K562 (cell line): ENCODE data around the gene LMAN1L. TPM values are rescaled to one million over a fixed set of nuclear protein-coding genes. Genes with fewer than 3 reads are reported as not detected.

ENCODE experiments used
- ATAC-seq: fragments of 200-7000 bp; cut with Tn5 transposase; 3 replicates; pipeline ENCODE4 v1.9.1; 2020; ENCODE audit warnings: moderate library complexity
- BruUV-seq: library from RNA; stranded (reverse); fragments of 400-500 nt; replicated peaks from 2 replicates; lab custom pipeline; 2021; lab: Mats Ljungman, UMichigan
- CTCF ChIA-PET: fragments of 300-600 bp; formaldehyde crosslinking; extraction: SDS; loops from one replicate; lab custom pipeline; 2021; ENCODE audit warnings: low intra/inter-chr PET ratio; lab: Yijun Ruan, JAX
- POLR2A ChIA-PET: fragments of 300-600, 350-650 bp; sonication (Branson Sonifier 250); formaldehyde crosslinking; extraction: SDS; loops from one replicate; lab custom pipeline; 2021; ENCODE audit warnings: antibody characterized with exemption, inconsistent platforms; lab: Yijun Ruan, JAX
- DNase-seq, 4 experiments: peaks; one replicate each; pipeline versions ENCODE4 v3.0.0 to v3.0.0-alpha.2; 2011 to 2018; ENCODE audit warnings: low spot score in 3 of 4, mixed read lengths in 3 of 4; ENCODE audit errors: extremely low read depth in 1 of 4
- FAIRE-seq: peaks from 2 replicates; lab custom pipeline; 2011; peaks lifted over from hg19 to GRCh38; lab: Jason Lieb, UNC
- H2AFZ ChIP-seq: 2 replicates; pipeline ENCODE4 v1.6.0; 2011; ENCODE audit warnings: low read depth, low read length, control low read depth, inconsistent platforms
- H3K27ac ChIP-seq: fragments of 200-600 bp; 3 replicates; pipeline ENCODE4 v1.8.0; 2011; ENCODE audit warnings: low read depth, mild to moderate bottlenecking, control low read depth, inconsistent platforms, low read length, moderate library complexity, mixed read lengths; ENCODE audit errors: extremely low read depth
- H3K27me3 ChIP-seq, 2 experiments: fragments of 300-600 bp in 1 of 2; 2 replicates in 1 of 2; 3 replicates in 1 of 2; pipeline versions ENCODE4 v1.6.0 to v1.8.0; 2011; ENCODE audit warnings: inconsistent platforms in 2 of 2, low read length in 2 of 2, mild to moderate bottlenecking in 1 of 2, mixed read lengths in 1 of 2, moderate library complexity in 1 of 2; ENCODE audit not compliant: control insufficient read depth in 2 of 2, insufficient read depth in 2 of 2
- H3K36me3 ChIP-seq: fragments of 300-600 bp; 3 replicates; pipeline ENCODE4 v1.8.0; 2011; ENCODE audit warnings: mild to moderate bottlenecking, low read length, inconsistent platforms; ENCODE audit not compliant: control insufficient read depth, insufficient read depth
- H3K4me1 ChIP-seq, 2 experiments: fragments of 200-600 bp in 1 of 2; replicated peaks in 1 of 2; 2 replicates in 1 of 2; 3 replicates in 1 of 2; pipeline versions ENCODE4 v1.5.1 to v1.8.0; 2011; ENCODE audit warnings: inconsistent platforms in 2 of 2, low read length in 2 of 2, mild to moderate bottlenecking in 1 of 2, mixed read lengths in 1 of 2, moderate library complexity in 1 of 2; ENCODE audit not compliant: control insufficient read depth in 2 of 2, insufficient read depth in 2 of 2
- H3K4me2 ChIP-seq: 2 replicates; pipeline ENCODE4 v1.6.1; 2011; ENCODE audit warnings: low read length, control low read depth, inconsistent platforms, mixed read lengths; ENCODE audit not compliant: insufficient read depth
- H3K4me3 ChIP-seq: fragments of 200-600 bp; sonication (generic), shearing (Covaris generic); 2 replicates; pipeline ENCODE4 v1.5.1; 2016; ENCODE audit warnings: control low read depth, inconsistent platforms
- H3K79me2 ChIP-seq: fragments of 200-600 bp; 3 replicates; pipeline ENCODE4 v1.8.0; 2011; ENCODE audit warnings: low read length, inconsistent platforms; ENCODE audit not compliant: control insufficient read depth, insufficient read depth
- H3K9ac ChIP-seq, 2 experiments: 2 replicates each; pipeline versions ENCODE4 v1.6.0 to v1.6.1; 2011; ENCODE audit warnings: low read depth in 2 of 2, low read length in 2 of 2, control low read depth in 1 of 2, inconsistent platforms in 1 of 2, mild to moderate bottlenecking in 1 of 2, mixed read lengths in 1 of 2; ENCODE audit not compliant: insufficient read depth in 1 of 2
- H3K9me1 ChIP-seq: one replicate; pipeline ENCODE4 v1.6.0; 2011; ENCODE audit warnings: inconsistent platforms, mild to moderate bottlenecking, low read length, moderate library complexity; ENCODE audit not compliant: control insufficient read depth, insufficient read depth
- H3K9me3 ChIP-seq: replicated peaks from 2 replicates; pipeline ENCODE4 v1.5.1; 2011; ENCODE audit warnings: low read depth, low read length, inconsistent platforms; ENCODE audit not compliant: control insufficient read depth, insufficient read depth
- H4K20me1 ChIP-seq: replicated peaks from 2 replicates; pipeline ENCODE4 v1.6.1; 2011; ENCODE audit warnings: low read length, inconsistent platforms, mixed read lengths; ENCODE audit not compliant: control insufficient read depth, insufficient read depth
- HMG20A ChIP-seq: fragments of 450-650 bp; formaldehyde crosslinking; conservative IDR thresholded peaks from 2 replicates; pipeline ENCODE4 v1.4.0; 2020; ENCODE audit warnings: mild to moderate bottlenecking, mixed read lengths
- ILF3 ChIP-seq: fragments of 450-650 bp; IDR thresholded peaks from 2 replicates; pipeline ENCODE4 v1.6.1; 2018; ENCODE audit warnings: antibody characterized with exemption, mild to moderate bottlenecking, moderate library complexity, borderline replicate concordance
- MCM2 ChIP-seq: fragments of 450-650 bp; IDR thresholded peaks from 2 replicates; pipeline ENCODE4 v1.6.1; 2017; ENCODE audit warnings: low read depth, mild to moderate bottlenecking
- MYNN ChIP-seq, 2 experiments: sonication (generic); formaldehyde crosslinking in 1 of 2; IDR thresholded peaks; 2 replicates each; pipeline versions ENCODE4 v1.5.0 to v1.6.1; 2016 to 2020; ENCODE audit warnings: antibody characterized with exemption in 1 of 2, missing genetic modification reagents in 1 of 2
- NELFE ChIP-seq: IDR thresholded peaks from 2 replicates; pipeline ENCODE4 v1.6.1; 2011; ENCODE audit warnings: mild to moderate bottlenecking; ENCODE audit not compliant: insufficient read depth, insufficient read length
- PTRF ChIP-seq: fragments of 450-650 bp; IDR thresholded peaks from 2 replicates; pipeline ENCODE4 v1.6.1; 2016; ENCODE audit warnings: mild to moderate bottlenecking, missing genetic modification characterization, missing compliant biosample characterization
- RBM25 ChIP-seq: fragments of 200-400 bp; formaldehyde crosslinking; IDR thresholded peaks from 2 replicates; pipeline ENCODE4 v1.6.1; 2018; ENCODE audit warnings: low read length, low read depth, moderate library complexity; ENCODE audit not compliant: severe bottlenecking
- ZNF184 ChIP-seq: sonication (generic); formaldehyde crosslinking; IDR thresholded peaks from 2 replicates; pipeline ENCODE4 v1.5.0; 2020; ENCODE audit warnings: missing genetic modification reagents
- ZNF324 ChIP-seq: fragments of 250-450 bp; sonication (Bioruptor Pico); IDR thresholded peaks from 2 replicates; pipeline ENCODE4 v1.4.0; 2020; ENCODE audit warnings: mild to moderate bottlenecking
- ZNF589 ChIP-seq: fragments of 200-800 bp; sonication (Bioruptor generic); IDR thresholded peaks from 2 replicates; pipeline ENCODE4 v1.6.1; 2016; ENCODE audit warnings: low read depth, missing genetic modification characterization, missing compliant biosample characterization
- WGBS: fragments of 100-300 bp; shearing (Covaris generic); methylation state at CpG from one replicate; pipeline ENCODE4 v1.1.6; 2016; ENCODE audit warnings: low coverage, mixed read lengths; ENCODE audit not compliant: insufficient coverage; ENCODE audit errors: missing lambda C conversion rate; 5-methylcytosine and 5-hydroxymethylcytosine counted together
- in situ Hi-C: fragments of 300-500 bp; cut with MboI; formaldehyde crosslinking; loops from 4 replicates; pipeline ENCODE4 v1.15.0; 2018; ENCODE audit warnings: inconsistent platforms, mixed read lengths
- intact Hi-C: fragments of 100-400 bp; cut with micrococcal nuclease; formaldehyde crosslinking; loops from 2 replicates; pipeline ENCODE4 v1.14.2; 2022
- polyA plus RNA-seq, 8 experiments: library from polyadenylated mRNA; depleted of rRNA in 4 of 8; stranded (reverse) in 5 of 8; unstranded in 3 of 8; fragments of >200 nt; fragmentation: Nextera tagmentation in 2 of 8; fragmentation: Illumina TruSeq in 1 of 8; extraction: Ambion mirVana in 2 of 8; extraction: Trizol in 1 of 8; gene quantifications; 2 replicates each; pipeline versions ENCODE4 v1.2.1 to v1.2.3, GENCODE V29; 2011 to 2014; ENCODE audit warnings: inconsistent platforms in 1 of 8, missing spikeins in 1 of 8
- total RNA-seq, 7 experiments: library from RNA; depleted of rRNA in 6 of 7; stranded (reverse); fragments of >200 nt in 6 of 7; fragmentation: Illumina TruSeq in 2 of 7; extraction: Trizol in 2 of 7; gene quantifications; 2 replicates each; pipeline versions ENCODE4 v1.2.1 to v1.2.3, GENCODE V29; 2011 to 2021; ENCODE audit warnings: low replicate concordance in 1 of 7
- TF ChIP-seq, protein P1 (sequence below): fragments of 450-650 bp; IDR thresholded peaks from 2 replicates; pipeline ENCODE4 v1.6.1; 2016; ENCODE audit warnings: borderline replicate concordance
- TF ChIP-seq, protein P2 (sequence below): fragments of 450-650 bp; IDR thresholded peaks from 2 replicates; pipeline ENCODE4 v1.6.1; 2018; ENCODE audit warnings: mild to moderate bottlenecking, low read depth; ENCODE audit not compliant: partially characterized antibody

LMAN1L gene
- total and polyA plus RNA-seq, 9 of the 15 experiments (the other 6 are each of a cell fraction or from before 2014, with no cell fraction given), result not detected

DNA sequence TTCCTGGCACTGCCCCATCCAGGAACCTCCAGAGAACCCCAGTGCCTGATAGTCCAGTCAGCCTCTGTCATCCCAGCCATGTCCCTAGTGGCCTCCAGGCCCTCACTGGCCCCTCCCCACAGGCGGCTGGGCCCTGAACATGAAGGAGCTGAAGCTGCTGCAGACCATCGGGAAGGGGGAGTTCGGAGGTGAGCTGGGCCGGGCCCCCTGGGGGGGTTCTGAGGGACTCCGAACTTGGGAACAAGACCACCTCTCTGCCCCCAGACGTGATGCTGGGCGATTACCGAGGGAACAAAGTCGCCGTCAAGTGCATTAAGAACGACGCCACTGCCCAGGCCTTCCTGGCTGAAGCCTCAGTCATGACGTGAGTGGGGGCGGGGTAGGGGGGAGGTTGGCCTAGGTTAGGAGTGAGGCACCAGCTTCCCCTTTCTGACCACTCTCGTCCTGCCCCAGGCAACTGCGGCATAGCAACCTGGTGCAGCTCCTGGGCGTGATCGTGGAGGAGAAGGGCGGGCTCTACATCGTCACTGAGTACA is 12.0 kb upstream of the LMAN1L start (continued):
- no peak for TF ChIP-seq NELFE
- TF ChIP-seq ILF3, result no peak

DNA sequence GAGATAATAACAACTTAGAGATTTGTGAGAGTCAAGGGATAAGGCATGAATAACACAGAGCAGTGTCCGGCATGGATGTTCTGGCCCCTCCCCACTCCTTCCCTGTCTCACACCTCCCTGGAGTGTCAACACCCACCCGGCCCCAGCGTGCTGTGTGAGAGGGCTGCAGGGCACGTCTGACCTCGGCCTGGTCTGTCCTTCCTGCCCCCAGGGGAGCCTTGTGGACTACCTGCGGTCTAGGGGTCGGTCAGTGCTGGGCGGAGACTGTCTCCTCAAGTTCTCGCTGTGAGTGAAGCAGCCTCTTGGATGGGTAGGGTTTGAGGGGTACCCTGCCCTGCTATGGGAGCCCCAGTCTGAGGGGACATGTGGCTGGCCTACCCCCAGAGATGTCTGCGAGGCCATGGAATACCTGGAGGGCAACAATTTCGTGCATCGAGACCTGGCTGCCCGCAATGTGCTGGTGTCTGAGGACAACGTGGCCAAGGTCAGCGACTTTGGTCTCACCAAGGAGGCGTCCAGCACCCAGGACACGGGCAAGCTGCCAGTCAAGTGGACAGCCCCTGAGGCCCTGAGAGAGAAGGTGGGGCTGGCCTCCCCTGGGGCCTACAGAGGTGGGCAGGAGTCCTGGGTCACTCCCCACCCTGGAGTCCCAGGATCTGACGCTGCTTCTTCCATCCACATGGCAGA is 11.2 kb upstream of the LMAN1L start:
- Histone ChIP-seq H2AFZ (no peak overlapping the region), H3K27ac (no peak overlapping the region), H3K4me2 (no peak overlapping the region), H3K9me1 (peaks cover 10% of the 10 kb centered on the region), H3K27me3 (no peaks in the 10 kb centered on the region), H3K9me3 (no peaks in the 10 kb centered on the region), H3K9ac (peak overlapping the region in 1 of 2 experiments; percentile 58; a peak in 1 of 4 replicates), H3K36me3 (peaks cover 65% of the 10 kb centered on the region; the same call in 2 of the 3 replicates), H3K4me3 (no peak overlapping the region), H3K4me1 (peaks cover 0 to 43% of the 10 kb centered on the region in 2 experiments; a peak in 3 of 5 replicates), H4K20me1 (peaks cover 14% of the 10 kb centered on the region), H3K79me2 (no peaks in the 10 kb centered on the region; the same call in 2 of the 3 replicates)
- no TSS peak for BruUV-seq
- 86% methylated on average over 16 of the region's 18 CpGs for WGBS
- ATAC-seq (no peak), DNase-seq (no peak), FAIRE-seq (no peak)
- ChIA-PET POLR2A (interaction anchor here (0.5 kb wide), 1 partner anchor 100 kb away, joined by 3 read pairs; no protein-coding TSS in a partner anchor), CTCF (interaction anchor here (0.6 to 2.3 kb wide), 3 partner anchors 31 to 428 kb away, joined by 4 to 41 read pairs (median 4); no protein-coding TSS in a partner anchor)
- TF ChIP-seq MCM2, result no peak
- no peak for TF ChIP-seq ZNF324 (CRISPR knock-in tag)
- TF ChIP-seq ZNF184 (CRISPR knock-in tag), result no peak
- TF ChIP-seq ZNF589 (CRISPR knock-in tag), result no peak
- no peak for TF ChIP-seq RBM25
- TF ChIP-seq HMG20A (CRISPR knock-in tag), result no peak
- TF ChIP-seq, protein P1, sequence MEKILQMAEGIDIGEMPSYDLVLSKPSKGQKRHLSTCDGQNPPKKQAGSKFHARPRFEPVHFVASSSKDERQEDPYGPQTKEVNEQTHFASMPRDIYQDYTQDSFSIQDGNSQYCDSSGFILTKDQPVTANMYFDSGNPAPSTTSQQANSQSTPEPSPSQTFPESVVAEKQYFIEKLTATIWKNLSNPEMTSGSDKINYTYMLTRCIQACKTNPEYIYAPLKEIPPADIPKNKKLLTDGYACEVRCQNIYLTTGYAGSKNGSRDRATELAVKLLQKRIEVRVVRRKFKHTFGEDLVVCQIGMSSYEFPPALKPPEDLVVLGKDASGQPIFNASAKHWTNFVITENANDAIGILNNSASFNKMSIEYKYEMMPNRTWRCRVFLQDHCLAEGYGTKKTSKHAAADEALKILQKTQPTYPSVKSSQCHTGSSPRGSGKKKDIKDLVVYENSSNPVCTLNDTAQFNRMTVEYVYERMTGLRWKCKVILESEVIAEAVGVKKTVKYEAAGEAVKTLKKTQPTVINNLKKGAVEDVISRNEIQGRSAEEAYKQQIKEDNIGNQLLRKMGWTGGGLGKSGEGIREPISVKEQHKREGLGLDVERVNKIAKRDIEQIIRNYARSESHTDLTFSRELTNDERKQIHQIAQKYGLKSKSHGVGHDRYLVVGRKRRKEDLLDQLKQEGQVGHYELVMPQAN, result no peak
- TF ChIP-seq, protein P2, sequence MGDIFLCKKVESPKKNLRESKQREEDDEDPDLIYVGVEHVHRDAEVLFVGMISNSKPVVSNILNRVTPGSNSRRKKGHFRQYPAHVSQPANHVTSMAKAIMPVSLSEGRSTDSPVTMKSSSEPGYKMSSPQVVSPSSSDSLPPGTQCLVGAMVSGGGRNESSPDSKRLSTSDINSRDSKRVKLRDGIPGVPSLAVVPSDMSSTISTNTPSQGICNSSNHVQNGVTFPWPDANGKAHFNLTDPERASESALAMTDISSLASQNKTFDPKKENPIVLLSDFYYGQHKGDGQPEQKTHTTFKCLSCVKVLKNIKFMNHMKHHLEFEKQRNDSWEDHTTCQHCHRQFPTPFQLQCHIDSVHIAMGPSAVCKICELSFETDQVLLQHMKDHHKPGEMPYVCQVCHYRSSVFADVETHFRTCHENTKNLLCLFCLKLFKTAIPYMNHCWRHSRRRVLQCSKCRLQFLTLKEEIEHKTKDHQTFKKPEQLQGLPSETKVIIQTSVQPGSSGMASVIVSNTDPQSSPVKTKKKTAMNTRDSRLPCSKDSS, result no peak
- no peak for TF ChIP-seq MYNN (IDR thresholded peaks at IDR 0.05)
- TF ChIP-seq MYNN (CRISPR knock-in tag; IDR thresholded peaks at IDR 0.05), result no peak
- no peak for TF ChIP-seq PTRF
- intact Hi-C loops (no loop called here), in situ Hi-C loops (no loop called here)
